Midbrain (tissue), 1 donor: ENCODE results near the gene C1QTNF1.
"Not testable (repeated sequence)": the region's sequence is repeated elsewhere in the genome, so short reads cannot be mapped to it uniquely, and the experiment has no call there.

ENCODE experiments used
- DNase-seq: peaks from one replicate; lab custom pipeline; 2025; lab: John Stamatoyannopoulos, UW

Gene C1QTNF1

DNA sequence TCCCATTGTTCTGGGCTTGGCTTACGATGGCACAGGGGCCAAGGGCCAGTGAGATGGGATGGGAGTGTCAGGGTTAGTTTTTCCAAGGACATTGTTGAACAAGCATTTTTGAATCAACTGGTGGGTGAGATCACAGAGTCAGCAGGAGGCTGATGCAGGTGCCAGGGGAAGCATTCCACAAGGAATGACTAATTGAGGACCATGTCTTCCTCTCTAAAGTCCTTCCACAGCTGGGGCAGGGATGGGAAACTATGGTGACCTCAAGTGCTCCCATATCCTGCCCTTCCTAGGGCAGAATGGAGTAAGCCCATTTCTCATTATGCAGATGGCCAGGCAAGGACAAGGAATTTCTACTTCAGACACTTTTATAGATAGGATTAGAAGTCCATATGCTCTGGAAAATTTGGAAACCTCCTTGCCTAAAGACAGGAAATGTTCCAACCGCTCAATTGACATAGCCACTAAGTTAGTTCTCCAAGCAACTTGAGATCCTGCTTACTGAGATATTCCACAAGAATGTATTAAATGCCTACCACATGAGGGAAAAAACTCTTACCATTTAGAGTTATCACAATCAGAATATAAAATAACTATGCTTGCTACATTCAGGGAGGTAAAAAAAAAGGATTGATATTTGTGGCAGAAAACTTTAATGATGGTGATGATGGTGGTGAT is 29.4 kb downstream of the C1QTNF1 start:
- no peak for DNase-seq

DNA sequence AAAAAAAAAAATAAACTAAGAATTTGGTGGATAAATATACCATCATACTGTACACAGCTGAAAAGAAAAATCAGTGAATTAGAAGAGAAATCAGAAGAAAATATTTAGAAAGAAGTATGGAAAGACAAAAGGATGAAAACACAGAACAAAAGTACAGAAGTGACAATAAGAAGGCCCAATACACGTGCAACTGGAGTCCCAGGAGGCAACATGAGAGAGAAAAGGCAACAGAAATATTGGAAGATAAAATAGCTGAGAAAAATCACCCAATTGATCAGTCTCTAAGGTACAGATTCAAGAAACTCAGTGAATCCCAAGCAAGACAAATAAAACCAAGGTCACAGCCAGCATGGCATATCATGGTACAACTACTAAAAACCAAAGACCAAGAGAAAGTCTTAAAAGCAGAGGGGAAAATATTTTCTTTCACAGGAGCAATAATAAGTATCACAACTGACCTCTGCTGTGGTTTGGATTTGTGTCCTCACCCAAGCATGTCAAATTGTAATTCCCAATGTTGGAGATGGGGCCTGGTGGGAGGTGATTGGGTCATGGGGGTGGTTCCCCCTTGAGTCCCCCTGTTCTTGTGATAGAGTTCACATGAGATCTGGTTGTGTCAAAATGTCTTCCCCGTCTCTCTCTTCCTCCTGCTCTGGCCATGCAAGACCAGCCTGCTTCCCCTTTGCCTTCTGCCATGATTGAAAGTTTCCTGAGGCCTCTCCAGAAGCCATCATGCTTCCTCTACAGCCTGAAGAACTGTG is 30.4 kb downstream of the C1QTNF1 start:
- DNase-seq: no peak

DNA sequence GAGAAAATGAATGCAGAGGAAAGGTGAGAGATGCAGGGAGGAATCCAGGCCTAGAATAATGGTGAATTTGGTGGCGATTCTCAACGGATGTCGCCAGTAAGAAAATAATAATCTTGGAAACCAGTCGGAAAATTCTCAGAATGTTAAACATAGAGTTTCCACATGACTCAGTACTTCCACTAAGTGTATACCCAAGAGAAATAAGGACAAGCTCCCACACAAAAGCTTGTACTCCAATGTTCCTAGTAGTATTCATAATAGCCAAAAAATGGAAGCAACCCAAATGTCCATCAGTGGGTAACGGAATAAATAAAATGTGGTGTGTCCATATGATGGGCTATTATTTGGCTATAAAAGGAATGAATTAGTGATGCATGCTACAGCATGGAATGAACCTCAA is 31.2 kb downstream of the C1QTNF1 start:
- no peak for DNase-seq

DNA sequence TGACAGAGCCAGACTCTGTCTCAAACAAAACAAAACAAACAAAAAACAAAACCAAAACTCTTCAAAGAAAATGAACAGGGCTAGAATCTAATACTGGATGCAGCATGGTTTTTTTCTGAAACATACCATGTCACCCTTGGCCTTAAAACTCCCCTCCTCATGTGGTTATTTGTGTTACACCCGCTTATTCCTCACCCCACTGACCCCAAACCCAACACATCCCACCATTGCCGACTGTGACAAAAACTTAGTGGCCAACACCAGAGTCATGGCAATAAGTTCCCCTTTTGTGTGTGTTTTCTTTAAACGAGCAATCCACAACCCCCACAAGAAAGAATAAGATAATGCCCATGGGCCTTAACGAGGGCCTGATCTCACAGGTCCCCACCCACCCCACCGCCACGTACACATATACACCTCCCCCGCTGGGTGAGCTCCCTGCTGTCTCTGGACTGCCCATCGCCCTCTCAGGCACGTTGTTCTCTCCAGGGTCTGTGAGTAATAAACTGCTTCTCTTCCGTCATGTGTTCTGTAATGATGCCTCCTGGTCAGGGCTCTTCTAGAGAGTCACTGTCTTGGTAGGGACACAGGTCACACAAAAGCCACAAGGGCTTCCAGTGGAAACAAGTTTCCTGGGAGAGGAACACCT is 33.9 kb downstream of the C1QTNF1 start:
- no peak for DNase-seq

DNA sequence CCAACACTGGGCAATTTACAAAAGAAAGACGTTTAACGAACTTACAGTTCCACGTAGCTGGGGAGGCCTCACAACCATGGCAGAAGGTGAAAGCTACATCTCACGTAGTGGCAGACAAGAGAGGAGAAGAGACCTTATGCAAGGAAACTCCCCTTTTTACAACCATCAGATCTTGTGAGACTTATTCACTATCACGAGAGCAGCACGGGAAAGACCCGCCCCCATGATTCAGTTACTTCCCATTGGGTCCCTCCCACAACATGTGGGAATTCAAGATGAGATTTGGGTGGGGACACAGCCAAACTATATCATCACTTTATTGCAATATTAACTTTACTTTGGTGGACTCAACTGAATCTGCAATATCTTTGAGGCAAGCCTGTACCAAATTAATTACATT is 38.7 kb downstream of the C1QTNF1 start:
- no peak for DNase-seq

DNA sequence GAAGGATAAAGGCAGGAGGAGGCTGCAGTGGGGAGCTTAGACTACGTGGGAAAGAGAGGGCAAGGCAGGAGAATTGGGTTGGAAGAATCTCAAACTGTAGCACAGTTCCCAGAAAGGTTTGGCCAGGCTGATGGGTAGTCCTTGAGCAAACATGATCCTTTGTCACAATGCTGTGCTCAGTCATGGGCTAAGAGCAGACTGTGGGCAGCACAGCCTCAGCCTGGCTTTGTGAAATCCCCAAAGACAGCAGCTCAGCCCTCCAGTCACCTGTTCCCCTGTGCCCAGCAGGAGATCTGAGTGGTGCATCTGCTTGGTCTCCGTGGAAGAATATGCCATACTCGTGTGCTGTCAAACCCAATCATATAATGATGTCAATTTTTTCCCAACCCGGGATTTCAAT is 40.1 kb downstream of the C1QTNF1 start:
- no peak for DNase-seq

DNA sequence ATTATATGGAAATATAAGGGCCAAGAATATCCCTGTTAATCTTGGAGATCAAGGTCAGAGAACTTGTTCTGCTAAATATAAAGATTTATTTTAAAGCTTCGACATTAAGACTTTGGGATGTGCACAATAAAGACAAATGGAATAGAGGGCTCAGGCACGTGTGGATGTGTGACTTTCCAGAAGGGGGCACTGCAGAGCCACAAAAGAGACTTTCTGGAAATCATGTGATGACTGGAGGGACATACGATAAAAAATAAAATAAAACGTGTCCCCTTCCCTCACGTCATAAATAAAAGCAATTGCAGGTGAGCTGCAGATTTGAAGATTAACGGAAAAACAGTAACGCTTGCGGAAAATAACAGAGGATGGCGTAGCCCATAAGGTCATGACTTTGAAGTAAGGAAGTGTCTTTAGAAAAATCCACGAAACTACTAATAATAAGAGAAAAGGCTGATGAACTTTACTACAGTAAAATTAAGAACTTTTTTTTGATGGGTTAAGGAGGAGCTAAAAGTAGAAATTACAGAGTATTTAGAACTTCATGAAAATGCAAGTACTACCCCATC is 41.2 kb downstream of the C1QTNF1 start:
- no peak for DNase-seq

DNA sequence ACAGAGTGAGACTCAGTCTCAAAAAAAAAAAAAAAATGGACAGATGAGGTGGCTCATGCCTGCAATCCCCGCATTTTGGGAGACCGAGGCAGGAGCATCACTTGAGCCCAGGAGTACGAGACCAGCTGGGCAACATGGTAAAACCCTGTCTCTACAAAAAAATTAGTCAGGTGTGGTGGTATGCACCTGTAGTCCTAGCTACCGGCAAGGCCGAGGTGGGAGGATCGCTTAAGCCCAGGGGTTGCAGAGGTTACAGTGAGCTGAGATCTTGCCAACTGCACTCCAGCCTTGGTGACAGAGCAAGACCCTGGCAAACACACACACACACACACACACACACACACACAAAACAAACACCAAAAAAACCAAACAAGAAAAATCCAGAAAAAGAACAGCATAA is 43.0 kb downstream of the C1QTNF1 start:
- no peak for DNase-seq

DNA sequence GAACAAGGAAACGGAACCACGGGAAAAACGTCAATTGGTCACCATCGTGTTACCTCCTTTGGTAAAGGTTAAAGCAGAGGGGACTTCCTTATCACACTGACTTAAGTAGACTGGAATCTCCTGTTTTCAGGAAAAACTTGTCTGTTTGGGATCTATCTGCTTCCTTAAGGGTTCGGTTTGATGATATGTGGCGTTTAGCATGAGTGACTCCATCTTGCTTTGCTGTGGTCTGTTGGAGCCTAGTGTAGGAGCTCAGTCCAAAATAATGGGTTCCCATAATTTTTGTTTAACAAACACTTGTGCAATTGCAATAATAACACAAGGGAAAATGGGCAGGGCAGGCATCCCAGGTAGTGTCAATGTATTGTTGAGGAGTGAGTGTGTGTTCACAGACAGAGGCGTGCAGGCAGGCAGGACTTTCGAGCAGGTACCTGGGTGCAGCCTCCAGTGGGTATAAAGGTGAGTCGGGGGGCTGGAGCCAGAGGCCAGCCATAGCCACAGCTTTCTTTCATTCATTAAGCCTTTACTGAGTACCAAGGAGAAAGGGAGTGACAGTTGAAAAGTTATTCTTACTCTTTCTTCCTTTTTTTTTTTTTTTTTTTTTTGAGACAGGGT is 46.4 kb downstream of the C1QTNF1 start:
- no peak for DNase-seq

DNA sequence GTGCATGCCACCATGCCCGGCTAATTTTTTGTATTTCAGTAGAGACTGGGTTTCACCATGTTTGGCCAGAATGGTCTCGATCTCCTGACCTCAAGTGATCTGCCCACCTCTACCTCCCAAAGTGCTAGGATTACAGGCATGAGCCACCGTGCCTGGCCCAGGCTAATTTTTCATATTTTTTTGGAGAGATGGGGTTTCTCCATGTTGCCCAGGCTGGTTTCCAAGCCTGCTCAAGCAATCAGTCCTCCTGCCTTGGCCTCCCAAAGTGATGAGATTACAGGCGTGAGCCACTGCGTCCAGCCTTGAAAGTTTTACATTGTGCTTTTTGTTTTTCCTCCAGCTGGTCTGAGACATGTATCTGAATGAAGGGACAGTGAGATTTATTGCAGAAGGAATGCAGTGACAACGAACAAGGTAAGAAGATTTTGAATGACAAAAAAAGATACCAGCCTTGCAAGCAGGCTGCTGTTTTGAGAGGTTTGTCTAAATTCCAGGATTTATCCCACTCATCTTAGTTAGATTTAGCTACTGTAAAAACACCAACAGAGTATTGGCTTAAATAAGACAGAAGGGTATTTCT is 47.3 kb downstream of the C1QTNF1 start:
- no peak for DNase-seq

DNA sequence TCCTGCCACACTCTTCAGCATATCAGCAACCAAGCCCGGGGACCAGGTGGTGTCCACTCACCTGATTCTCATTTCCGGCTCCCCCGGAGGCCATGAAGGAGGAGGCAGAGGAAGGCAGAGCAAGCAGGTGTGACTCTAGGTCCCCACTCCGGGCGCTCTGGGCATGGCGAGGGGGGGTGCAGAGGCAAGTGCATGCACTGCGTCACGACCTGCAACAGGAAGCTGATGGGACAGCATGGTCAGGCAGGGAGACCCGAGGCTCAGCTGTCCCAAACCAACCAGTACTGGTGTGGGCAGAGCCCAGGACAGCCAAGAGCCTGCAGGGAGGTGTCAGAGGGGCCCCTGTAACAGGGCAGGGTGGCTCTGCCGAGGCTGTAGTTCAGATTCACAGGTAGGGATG is 48.6 kb downstream of the C1QTNF1 start:
- DNase-seq: no peak

DNA sequence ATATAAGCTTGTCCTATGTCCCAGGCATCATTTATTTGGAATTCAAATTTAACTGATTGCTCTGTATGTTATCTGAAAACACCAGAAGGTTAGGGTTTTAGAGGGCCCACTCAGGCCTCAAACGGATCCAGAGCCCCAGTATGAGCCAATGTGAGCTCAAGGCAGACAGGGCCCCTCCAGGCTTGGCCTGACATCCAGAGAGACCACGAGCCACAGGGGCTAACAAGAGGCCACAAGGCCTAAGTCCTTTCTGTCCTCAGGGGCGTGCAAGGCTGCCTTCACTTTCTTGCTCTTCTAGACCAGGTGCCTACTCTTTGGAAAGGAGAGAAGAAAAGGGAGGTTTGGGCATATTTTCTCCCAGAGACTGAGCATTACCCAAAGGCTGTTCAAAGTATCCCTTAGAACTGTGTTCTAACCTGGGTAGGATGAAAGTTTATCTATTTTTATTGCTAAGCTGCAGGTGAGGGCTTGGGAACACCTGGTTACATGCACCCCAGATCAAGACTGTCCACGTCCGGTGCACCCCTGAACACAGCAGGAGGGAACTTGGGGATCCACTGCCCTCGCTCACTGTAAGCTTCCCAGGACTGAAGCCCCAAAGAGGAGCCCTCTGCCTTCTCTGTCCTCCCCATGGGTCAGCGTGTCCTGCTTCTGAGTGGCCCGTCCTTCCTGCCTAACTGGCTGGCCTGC is 49.2 kb downstream of the C1QTNF1 start:
- DNase-seq: no peak

DNA sequence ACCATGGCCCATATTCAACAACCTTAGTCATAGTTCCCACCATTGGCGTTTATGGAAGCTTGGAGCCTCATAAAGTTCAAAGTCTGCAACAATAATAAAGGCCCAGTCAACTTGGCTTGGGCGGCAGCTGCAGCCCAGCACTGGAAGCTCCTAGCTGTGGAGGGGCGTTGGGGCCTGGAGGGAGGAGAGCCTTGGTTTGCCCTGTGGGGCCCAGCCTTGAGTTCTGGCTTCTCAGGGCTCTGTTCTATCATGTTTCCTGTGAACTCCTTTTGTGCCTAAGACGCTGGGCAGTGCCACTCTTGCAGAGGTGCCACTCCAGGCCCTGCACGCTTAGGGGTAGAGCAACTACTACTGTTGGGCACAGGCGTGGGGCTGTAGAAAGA is 49.7 kb downstream of the C1QTNF1 start:
- DNase-seq: no peak

DNA sequence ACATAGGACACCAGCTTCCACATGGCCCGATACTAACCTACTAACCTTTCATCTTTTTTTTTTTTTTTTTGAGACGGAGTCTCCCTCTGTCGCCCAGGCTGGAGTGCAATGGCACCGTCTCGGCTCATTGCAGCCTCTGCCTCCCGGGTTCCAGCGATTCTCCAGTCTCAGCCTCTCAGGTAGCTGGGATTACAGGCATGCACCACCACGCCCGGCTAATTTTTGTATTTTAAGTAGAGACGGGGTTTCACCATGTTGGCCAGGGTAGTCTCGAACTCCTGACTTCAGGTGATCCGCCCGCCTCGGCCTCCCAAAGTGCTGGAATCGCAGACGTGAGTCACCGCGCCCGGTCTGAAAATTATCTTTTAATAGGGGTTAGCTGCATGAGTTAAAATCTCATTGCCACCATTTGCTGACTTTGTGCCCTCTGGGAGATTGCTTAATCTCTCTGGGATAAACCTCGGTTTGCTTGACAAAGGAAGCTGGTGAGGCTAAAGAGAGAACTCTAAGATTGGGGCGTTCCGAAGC is 50.2 kb downstream of the C1QTNF1 start:
- not testable (repeated sequence) for DNase-seq

DNA sequence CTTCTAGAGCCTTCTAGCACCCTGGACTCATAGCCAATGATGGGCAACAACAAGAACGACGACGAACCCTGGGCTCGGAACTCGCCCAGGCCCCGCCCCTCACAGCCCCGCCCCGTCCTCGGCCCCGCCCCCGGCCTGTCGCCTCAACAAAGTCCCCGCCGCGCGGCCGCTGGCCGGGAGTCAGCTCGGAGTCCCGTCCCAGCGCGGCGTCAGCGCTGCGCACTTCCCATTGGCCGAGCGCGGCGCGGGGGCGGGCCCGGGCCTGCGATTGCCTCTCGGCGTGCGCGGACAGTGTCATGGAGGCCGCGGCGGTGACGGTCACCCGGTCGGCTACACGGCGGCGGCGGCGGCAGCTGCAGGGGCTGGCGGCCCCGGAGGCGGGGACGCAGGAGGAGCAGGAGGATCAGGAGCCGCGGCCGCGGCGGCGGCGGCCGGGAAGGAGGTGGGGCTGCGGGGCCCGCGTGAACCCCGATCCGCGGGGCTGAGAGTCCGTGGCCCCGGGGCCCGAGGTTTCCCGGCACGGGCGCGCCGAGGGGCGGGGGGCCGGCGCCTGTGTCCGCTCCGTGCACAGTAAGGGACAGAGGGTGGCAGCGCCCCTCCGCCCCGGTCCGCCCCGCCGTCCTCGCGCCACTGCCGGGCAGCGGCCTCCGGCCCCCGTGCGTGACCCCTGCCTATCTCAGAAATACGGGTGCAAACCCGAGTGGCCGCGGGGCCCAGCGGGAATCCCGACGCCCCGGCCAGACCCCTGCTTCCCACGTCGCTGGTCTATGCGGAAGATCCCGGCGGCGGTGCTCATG is 50.9 kb downstream of the C1QTNF1 start, which contains the start of gene ENGASE:
Gene ENGASE, plus strand, starts transcription at position 176 of the 797 bp plus-strand sequence. Its CDS starts 121 bp downstream, at position 297.
- peak; percentile 95 for DNase-seq

DNA sequence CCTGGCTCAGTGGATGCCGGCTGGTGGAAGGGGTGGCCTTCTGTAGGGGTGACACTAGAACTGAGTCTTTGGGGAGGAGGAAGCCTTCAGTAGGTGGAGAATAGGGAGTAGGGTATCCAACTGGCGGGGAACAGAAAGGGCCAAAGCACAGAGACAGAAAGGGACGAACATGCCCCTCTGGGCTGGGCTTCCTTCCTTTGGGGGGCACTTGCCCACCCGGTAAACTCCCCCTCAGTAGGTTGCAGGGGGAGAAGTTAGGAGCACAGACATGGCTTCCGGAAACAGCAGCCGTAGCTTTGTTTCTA is 51.4 kb downstream of the C1QTNF1 start:
- DNase-seq: no peak

DNA sequence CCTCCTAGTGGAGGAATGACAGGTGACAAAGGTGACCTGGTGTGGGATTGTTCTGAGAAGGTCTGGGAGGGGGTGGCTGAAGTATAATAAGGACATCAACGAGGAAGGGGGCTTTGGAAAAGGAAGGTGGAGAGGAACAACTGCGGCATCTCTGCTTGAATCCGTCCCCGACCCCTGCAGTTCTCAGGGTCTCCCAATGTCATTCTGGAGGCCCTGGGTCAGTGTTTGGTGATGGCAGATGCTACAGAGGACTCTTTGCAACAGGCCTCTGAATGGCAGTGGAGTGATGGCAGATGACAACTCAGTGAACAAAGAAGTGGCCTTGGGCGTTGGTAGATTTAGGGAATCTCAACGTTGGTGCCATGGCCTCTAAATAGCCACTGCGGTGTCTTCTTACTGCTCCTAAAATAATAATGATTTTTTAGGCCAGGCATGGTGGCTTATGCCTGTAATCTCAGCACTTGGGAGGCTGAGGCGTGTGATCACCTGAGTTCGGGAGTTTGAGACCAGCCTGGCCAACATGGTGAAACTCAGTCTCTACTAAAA is 52.0 kb downstream of the C1QTNF1 start:
- DNase-seq: no peak

DNA sequence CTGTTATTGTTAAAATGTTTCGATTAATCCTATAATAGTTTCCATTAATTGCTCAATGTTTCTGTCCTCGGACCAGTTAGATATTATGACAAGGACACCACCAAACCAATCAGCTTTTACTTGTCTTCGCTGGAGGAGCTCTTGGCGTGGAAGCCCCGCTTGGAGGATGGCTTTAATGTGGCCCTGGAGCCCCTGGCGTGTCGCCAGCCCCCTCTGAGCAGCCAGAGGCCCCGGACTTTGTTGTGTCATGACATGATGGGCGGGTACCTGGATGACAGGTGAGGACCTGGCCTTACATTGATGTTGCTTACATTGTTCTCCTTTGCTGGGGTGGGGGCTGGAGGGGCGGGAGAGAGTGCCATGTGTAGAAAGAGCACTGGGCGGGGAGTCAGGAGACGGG is 53.6 kb downstream of the C1QTNF1 start:
- DNase-seq: no peak

DNA sequence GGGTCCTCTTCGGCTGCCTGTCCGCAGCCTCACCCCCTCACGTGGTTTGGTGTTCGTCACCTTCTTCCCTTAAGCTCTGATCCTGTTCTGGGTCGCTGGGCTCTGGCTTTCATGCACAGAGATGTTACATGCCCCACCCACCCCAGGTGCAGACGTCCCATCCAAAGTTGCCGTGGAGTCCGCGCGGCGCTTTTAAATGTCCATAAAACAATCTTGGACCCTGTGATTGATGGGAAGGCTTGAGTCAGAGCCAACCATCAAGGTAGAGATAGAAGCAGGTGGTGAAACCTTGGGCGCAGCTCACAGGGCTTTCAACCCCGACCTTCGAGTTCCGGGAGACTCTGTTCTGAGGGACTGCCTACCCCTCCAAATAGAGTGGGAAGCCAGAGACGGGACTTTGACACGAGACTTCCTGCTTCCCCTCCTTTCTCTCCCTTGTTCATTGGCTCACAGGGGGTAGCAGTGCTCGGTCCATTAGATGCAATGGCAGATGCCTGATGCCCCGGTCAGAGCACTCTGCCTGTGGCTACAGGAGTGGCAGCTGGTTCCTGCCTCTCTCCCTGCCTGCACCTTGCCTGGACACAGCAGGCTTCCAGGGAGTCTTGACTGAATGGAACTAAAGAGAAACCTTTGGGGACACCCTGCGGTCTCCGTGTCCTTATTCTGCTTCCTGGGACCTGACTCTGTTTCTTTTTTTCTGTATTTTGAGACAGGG is 54.7 kb downstream of the C1QTNF1 start:
- no peak for DNase-seq
